B cell (primary cell): ENCODE data around the gene PLA2G10.

Source experiments
- CTCF ChIP-seq: fragments of 200-600 bp; IDR thresholded peaks from one replicate; pipeline ENCODE4 v1.8.0; 2022; ENCODE audit warnings: antibody characterized with exemption, mild to moderate bottlenecking
- EZH2 ChIP-seq: IDR thresholded peaks from 2 replicates; pipeline ENCODE4 v1.6.1; 2012; ENCODE audit warnings: borderline replicate concordance, low read depth, mild to moderate bottlenecking, moderate library complexity, low read length; ENCODE audit not compliant: insufficient read depth, poor library complexity, severe bottlenecking

- TF ChIP-seq CTCF = no peak
- TF ChIP-seq EZH2 = no peak
These were observed 64.0 kb downstream of the PLA2G10 start, which contains the start of gene PARN for GRCh38 chr16:14629919-14630619.
